Measurements from ENCODE around the gene SOCS3.

- no peak for TF ChIP-seq EZH2 (IDR thresholded peaks at IDR 0.05; ENCODE audit: insufficient read depth, low read length)
- no peak for TF ChIP-seq CTCF (IDR thresholded peaks at IDR 0.05; ENCODE audit: insufficient read depth, low read depth, low read length)
These were observed 12.4 kb downstream of the SOCS3 start for GRCh38 chr17:78347453-78347852.

All from astrocyte (in vitro differentiated cells and primary cell).